ENCODE data around the gene GORASP1. TPM values are rescaled to one million over a fixed set of nuclear protein-coding genes. Genes with fewer than 3 reads are reported as not detected.

Gene GORASP1
- total and polyA plus RNA-seq, 2 of the 13 experiments (the other 11 are each of a cell fraction or from before 2014, with no cell fraction given): 36.4 to 39.8 TPM

DNA sequence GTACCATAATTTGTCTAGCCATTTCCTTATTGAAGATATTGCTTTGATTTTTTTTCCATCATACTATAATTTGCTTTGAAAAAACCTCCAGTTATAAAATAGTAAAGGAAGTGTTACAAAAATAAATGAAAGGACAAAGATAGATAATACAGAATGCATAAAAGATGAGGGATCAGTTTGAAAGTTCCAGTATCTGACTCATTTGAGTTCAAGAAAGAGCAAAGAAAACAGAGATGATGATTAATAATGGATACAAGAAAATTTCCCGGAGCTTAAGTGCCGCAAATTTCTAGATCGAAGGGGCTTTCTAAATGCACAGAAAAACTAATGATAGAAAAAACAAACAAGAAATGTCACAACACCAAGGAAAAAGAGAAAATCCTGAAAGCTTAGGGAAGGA is 51.3 kb downstream of the GORASP1 start:
- ChIA-PET CTCF (ENCODE audit: low intra/inter-chr PET ratio, low total read pairs) (no interaction called here), POLR2A (no interaction called here)
- Histone ChIP-seq H4K20me1 (ENCODE audit: insufficient read depth, low read length) (0 out of 2 replicates have a peak, but pooled peaks cover 4% of the 10 kb centered on the region), H3K79me2 (ENCODE audit: insufficient read depth, low read length) (peaks cover 73% of the 10 kb centered on the region), H3K9ac (ENCODE audit: insufficient read depth, low read depth, low read length) (no peak overlapping the region), H3K27ac (ENCODE audit: extremely low read length, insufficient read depth, low read length) (no peak overlapping the region), H3K4me2 (ENCODE audit: low read depth, low read length) (no peak overlapping the region), H3K4me1 (ENCODE audit: insufficient read depth, low read length) (peaks cover 22% of the 10 kb centered on the region), H3K36me3 (replicated peaks in 1 of 2; ENCODE audit: control insufficient read depth in 1 of 2, insufficient read depth in 2 of 2, low read length in 2 of 2) (peaks cover 0 to 6% of the 10 kb centered on the region in 2 experiments; a peak in 1 of 5 replicates), H2AFZ (ENCODE audit: low read length) (no peak overlapping the region), H3K9me3 (ENCODE audit: low read length) (no peaks in the 10 kb centered on the region), H3K4me3 (replicated peaks in 1 of 3; ENCODE audit: insufficient read depth in 1 of 3, low read depth in 2 of 3, low read length in 3 of 3) (no peak overlapping the region), H3K27me3 (ENCODE audit: control insufficient read depth in 1 of 2, insufficient read depth in 2 of 2, low read length in 2 of 2) (no peaks in the 10 kb centered on the region; a peak in 1 of 5 replicates)
- WGBS (ENCODE audit: low lambda C conversion rate): 98% methylated on average over 3 of the region's 3 CpGs
- DNase-seq (ENCODE audit: low spot score): no peak
- FAIRE-seq: no peak
- no peak for ATAC-seq
- BruUV-seq (replicated peaks): no TSS peak
- in situ Hi-C loops (cut with HindIII; ENCODE audit: extremely low pct_ligation_motif_present, low pct_unique_long_range_greater_than_20kb) (no loop called here), intact Hi-C loops (cut with micrococcal nuclease; ENCODE audit: unreplicated experiment) (no loop called here)
- TF ChIP-seq, protein P1, sequence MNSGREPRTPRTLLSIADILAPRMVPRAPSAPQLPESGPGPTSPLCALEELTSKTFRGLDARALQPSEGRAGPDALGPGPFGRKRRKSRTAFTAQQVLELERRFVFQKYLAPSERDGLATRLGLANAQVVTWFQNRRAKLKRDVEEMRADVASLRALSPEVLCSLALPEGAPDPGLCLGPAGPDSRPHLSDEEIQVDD (CRISPR knock-in tag; IDR thresholded peaks at IDR 0.05; ENCODE audit: borderline replicate concordance): no peak
- TF ChIP-seq, protein P2, sequence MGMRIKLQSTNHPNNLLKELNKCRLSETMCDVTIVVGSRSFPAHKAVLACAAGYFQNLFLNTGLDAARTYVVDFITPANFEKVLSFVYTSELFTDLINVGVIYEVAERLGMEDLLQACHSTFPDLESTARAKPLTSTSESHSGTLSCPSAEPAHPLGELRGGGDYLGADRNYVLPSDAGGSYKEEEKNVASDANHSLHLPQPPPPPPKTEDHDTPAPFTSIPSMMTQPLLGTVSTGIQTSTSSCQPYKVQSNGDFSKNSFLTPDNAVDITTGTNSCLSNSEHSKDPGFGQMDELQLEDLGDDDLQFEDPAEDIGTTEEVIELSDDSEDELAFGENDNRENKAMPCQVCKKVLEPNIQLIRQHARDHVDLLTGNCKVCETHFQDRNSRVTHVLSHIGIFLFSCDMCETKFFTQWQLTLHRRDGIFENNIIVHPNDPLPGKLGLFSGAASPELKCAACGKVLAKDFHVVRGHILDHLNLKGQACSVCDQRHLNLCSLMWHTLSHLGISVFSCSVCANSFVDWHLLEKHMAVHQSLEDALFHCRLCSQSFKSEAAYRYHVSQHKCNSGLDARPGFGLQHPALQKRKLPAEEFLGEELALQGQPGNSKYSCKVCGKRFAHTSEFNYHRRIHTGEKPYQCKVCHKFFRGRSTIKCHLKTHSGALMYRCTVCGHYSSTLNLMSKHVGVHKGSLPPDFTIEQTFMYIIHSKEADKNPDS (CRISPR knock-in tag; IDR thresholded peaks at IDR 0.05): no peak
- no peak for TF ChIP-seq ZEB1 (IDR thresholded peaks at IDR 0.05; ENCODE audit: insufficient replicate concordance, low read depth)
- TF ChIP-seq ZNF326 (CRISPR knock-in tag; IDR thresholded peaks at IDR 0.05; ENCODE audit: borderline replicate concordance): no peak
- no peak for TF ChIP-seq ZNF749 (CRISPR knock-in tag; IDR thresholded peaks at IDR 0.05; ENCODE audit: borderline replicate concordance)
- TF ChIP-seq RAD51 (IDR thresholded peaks at IDR 0.05; ENCODE audit: borderline replicate concordance): no peak
- no peak for TF ChIP-seq ZNF816 (CRISPR knock-in tag; IDR thresholded peaks at IDR 0.05; ENCODE audit: borderline replicate concordance)
- no peak for TF ChIP-seq SMARCC2 (IDR thresholded peaks at IDR 0.05)
- TF ChIP-seq ZNF530 (CRISPR knock-in tag; IDR thresholded peaks at IDR 0.05; ENCODE audit: low read depth): no peak
- TF ChIP-seq, protein P3, sequence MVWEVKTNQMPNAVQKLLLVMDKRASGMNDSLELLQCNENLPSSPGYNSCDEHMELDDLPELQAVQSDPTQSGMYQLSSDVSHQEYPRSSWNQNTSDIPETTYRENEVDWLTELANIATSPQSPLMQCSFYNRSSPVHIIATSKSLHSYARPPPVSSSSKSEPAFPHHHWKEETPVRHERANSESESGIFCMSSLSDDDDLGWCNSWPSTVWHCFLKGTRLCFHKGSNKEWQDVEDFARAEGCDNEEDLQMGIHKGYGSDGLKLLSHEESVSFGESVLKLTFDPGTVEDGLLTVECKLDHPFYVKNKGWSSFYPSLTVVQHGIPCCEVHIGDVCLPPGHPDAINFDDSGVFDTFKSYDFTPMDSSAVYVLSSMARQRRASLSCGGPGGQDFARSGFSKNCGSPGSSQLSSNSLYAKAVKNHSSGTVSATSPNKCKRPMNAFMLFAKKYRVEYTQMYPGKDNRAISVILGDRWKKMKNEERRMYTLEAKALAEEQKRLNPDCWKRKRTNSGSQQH (CRISPR knock-in tag; IDR thresholded peaks at IDR 0.05; ENCODE audit: low read depth): no peak
- TF ChIP-seq FOSL1 (CRISPR knock-in tag; IDR thresholded peaks at IDR 0.05; ENCODE audit: borderline replicate concordance): no peak
- no peak for TF ChIP-seq PTBP1 (IDR thresholded peaks at IDR 0.05; ENCODE audit: low read depth, low read length, poor library complexity, severe bottlenecking)
- TF ChIP-seq ADNP (CRISPR knock-in tag; IDR thresholded peaks at IDR 0.05): no peak
- TF ChIP-seq SRSF4 (IDR thresholded peaks at IDR 0.05; ENCODE audit: low read depth, low read length, poor library complexity, severe bottlenecking): no peak
- TF ChIP-seq THYN1 (CRISPR knock-in tag; IDR thresholded peaks at IDR 0.05; ENCODE audit: borderline replicate concordance, low read depth): no peak
- no peak for TF ChIP-seq HOXA3 (CRISPR knock-in tag; IDR thresholded peaks at IDR 0.05)
- TF ChIP-seq, protein P4, sequence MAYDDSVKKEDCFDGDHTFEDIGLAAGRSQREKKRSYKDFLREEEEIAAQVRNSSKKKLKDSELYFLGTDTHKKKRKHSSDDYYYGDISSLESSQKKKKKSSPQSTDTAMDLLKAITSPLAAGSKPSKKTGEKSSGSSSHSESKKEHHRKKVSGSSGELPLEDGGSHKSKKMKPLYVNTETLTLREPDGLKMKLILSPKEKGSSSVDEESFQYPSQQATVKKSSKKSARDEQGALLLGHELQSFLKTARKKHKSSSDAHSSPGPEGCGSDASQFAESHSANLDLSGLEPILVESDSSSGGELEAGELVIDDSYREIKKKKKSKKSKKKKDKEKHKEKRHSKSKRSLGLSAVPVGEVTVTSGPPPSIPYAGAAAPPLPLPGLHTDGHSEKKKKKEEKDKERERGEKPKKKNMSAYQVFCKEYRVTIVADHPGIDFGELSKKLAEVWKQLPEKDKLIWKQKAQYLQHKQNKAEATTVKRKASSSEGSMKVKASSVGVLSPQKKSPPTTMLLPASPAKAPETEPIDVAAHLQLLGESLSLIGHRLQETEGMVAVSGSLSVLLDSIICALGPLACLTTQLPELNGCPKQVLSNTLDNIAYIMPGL (CRISPR knock-in tag; IDR thresholded peaks at IDR 0.05; ENCODE audit: borderline replicate concordance in 1 of 2, low read depth in 1 of 2): no peak
